RCC 7860 (cell line): ENCODE results near the gene VARS1.
A peak's percentile ranks its signal among the peaks of the same experiment; 100 is the strongest.
"Not testable (repeated sequence)": the region's sequence is repeated elsewhere in the genome, so short reads cannot be mapped to it uniquely, and the experiment has no call there.

Experiments
- DNase-seq: peaks from one replicate; pipeline ENCODE4 v3.0.0-alpha.2; 2015; ENCODE audit warnings: low spot score
- FAIRE-seq: peaks from 2 replicates; lab custom pipeline; 2012; peaks lifted over from hg19 to GRCh38; lab: Jason Lieb, UNC

The VARS1 gene

GRCh38 chr6:31822036-31822821 lies 26.7 kb upstream of the VARS1 start:
- no peak for FAIRE-seq
- DNase-seq: peak; percentile 79

GRCh38 chr6:31821301-31822035 lies 25.9 kb upstream of the VARS1 start:
- FAIRE-seq: no peak
- DNase-seq: no peak

DNA sequence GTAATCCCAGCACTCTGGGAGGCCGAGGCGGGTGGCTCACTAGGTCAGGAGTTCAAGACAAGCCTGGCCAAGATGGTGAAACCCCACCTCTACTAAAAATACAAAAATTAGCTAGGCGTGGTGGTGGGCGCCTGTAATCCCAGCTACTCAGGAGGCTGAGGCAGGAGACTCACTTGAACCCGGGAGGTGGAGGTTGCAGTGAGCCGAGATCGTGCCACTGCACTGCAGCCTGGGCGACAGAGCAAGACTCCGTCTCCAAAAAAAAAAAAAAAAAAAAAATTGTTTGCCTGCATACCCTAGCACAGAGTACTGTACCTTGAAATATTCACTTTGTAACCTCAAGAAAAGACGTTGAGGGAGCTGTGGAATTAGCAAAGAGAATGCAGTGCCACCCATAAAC lies 24.8 kb upstream of the VARS1 start:
- FAIRE-seq, DNase-seq: not testable (repeated sequence)

DNA sequence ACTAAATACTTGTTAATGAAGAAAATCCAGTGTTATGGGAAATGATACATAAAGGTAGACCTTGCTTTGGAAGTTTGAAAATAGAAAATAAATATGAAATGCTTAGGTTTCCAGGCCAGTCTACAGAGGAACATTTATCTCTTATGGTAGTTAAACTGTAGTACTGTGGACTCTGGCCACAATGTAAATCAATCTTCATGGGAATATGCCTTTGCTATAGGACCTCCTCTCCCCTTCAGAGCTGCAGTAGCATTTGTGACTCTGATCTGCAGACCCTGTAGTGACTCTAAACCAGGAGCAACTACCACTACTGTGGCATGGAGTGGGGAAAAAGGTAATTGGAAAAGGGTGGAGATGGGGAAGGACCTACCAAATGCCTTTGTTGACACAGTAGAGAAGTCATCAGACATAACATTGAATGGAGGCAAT lies 24.3 kb upstream of the VARS1 start:
- DNase-seq: no peak
- no peak for FAIRE-seq

GRCh38 chr6:31817929-31818511 lies 22.5 kb upstream of the VARS1 start:
- DNase-seq, FAIRE-seq: not testable (repeated sequence)

DNA sequence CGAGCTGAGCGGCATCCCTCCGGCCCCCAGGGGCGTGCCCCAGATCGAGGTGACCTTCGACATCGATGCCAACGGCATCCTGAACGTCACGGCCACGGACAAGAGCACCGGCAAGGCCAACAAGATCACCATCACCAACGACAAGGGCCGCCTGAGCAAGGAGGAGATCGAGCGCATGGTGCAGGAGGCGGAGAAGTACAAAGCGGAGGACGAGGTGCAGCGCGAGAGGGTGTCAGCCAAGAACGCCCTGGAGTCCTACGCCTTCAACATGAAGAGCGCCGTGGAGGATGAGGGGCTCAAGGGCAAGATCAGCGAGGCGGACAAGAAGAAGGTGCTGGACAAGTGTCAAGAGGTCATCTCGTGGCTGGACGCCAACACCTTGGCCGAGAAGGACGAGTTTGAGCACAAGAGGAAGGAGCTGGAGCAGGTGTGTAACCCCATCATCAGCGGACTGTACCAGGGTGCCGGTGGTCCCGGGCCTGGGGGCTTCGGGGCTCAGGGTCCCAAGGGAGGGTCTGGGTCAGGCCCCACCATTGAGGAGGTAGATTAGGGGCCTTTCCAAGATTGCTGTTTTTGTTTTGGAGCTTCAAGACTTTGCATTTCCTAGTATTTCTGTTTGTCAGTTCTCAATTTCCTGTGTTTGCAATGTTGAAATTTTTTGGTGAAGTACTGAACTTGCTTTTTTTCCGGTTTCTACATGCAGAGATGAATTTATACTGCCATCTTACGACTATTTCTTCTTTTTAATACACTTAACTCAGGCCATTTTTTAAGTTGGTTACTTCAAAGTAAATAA lies 21.8 kb upstream of the VARS1 start:
- not testable (repeated sequence) for FAIRE-seq

DNA sequence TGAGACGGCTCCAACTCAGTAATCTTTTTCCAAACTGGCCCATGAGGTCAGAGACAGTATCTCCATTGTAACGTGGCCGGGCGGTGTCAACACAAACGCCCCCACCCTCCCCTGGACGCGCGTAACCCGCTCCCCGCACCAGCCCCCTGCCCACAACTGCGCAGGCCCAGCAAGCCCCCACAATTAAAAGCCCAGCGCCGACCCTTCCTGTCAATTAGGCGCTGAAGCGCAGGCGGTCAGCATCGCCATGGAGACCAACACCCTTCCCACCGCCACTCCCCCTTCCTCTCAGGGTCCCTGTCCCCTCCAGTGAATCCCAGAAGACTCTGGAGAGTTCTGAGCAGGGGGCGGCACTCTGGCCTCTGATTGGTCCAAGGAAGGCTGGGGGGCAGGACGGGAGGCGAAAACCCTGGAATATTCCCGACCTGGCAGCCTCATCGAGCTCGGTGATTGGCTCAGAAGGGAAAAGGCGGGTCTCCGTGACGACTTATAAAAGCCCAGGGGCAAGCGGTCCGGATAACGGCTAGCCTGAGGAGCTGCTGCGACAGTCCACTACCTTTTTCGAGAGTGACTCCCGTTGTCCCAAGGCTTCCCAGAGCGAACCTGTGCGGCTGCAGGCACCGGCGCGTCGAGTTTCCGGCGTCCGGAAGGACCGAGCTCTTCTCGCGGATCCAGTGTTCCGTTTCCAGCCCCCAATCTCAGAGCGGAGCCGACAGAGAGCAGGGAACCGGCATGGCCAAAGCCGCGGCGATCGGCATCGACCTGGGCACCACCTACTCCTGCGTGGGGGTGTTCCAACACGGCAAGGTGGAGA lies 19.7 kb upstream of the VARS1 start, which contains the start of the genes HSPA1A and HSPA1L:
Gene HSPA1A, plus strand, starts transcription at position 519 of the 814 bp plus-strand sequence. Its CDS starts 214 bp downstream, at position 733.
Gene HSPA1L, minus strand, starts transcription at position 259 of the 814 bp plus-strand sequence. CDS start 3,311 bp downstream, outside the sequence.
- no peak for FAIRE-seq

More for the DNA sequence above, 21.8 kb upstream of the VARS1 start:
- DNase-seq: not testable (repeated sequence)

GRCh38 chr6:31814677-31815024 lies 19.1 kb upstream of the VARS1 start:
- no peak for FAIRE-seq

More for the DNA sequence above, 19.7 kb upstream of the VARS1 start, which contains the start of the genes HSPA1A and HSPA1L:
- peak; percentile 73 for DNase-seq

DNA sequence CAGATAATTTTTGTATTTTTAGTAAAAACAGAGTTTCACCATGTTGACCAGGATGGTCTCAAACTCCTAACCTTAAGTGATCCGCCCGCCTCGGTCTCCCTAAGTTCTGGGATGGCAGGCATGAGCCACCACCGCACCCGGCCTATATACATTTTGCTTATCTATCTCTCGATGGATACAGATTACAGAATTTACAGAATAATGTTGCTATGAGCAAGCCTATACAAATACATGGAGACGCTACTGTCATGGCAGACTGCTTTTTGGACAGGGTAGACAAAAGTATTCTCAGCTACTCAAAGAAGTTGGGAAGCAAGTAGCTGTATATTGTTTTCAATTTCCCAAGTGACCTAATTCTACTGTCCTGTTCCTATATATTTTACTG lies 17.9 kb upstream of the VARS1 start:
- FAIRE-seq: no peak
- no peak for DNase-seq

More at GRCh38 chr6:31814677-31815024, 19.1 kb upstream of the VARS1 start:
- DNase-seq: peak; percentile 72

DNA sequence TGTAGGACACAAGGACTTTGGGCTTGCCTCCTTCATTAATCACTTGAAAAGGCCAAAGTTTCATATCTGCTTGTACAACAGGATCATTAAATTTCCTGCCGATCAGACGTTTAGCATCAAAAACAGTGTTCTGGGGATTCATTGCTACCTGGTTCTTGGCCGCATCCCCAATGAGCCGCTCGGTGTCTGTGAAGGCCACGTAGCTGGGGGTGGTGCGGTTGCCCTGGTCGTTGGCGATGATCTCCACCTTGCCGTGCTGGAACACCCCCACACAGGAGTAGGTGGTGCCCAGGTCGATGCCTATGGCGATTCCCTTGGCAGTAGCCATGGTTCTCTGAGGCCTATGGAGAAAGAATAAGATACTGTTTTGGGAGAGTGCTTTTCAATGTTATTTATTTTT lies 16.1 kb upstream of the VARS1 start:
- FAIRE-seq: no peak
- no peak for DNase-seq

DNA sequence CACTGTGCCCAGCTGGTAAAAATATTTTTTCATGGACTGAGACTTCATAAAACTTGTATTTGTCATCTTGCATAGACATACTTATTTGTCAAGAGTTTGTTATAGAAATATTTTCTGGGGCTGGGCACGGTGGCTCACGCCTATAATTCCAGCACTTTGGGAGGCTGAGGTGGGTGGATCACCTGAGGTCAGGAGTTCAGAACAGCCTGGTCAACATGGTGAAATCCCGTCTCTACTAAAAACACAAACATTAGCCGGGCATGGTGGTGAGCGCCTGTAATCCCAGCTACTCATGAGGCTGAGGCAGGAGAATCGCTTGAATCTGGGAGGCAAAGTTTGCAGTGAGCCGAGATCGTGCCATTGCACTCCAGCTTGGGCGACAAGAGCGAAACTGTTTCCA lies 13.0 kb upstream of the VARS1 start:
- DNase-seq, FAIRE-seq: not testable (repeated sequence)

GRCh38 chr6:31806470-31807272 lies 11.1 kb upstream of the VARS1 start, which contains the start of gene LSM2:
LSM2 (minus strand) TSS chr6:31806966; CDS start chr6:31806757, 209 bp downstream.
- DNase-seq (peak; percentile 93), FAIRE-seq (peak; percentile 80)

DNA sequence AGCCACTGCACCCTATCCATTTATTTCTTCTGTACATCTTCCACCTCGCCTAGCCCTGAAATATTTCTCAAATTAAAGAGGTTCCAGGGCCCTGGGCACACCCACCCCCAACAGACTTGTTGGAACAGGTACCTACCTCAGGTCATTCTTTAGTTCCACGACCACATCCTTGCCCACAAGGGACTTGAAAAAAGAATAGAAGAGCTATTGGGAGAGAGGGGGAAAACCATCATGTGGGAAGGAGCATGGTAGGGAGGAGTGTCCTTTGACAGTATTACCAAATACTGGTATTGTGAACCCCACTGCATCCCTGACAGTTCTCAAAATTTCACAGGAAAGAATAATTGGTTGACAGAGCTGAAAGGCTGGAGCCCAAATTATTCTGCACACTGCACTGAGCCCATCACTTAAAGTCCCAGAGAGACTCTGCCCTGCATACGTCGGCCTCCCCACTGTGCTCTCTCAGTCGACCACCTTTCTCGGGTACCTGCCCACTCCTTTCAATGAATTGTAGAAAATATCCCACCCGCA lies 10.5 kb upstream of the VARS1 start:
- FAIRE-seq (no peak), DNase-seq (no peak)

GRCh38 chr6:31801031-31801927 lies 5.7 kb upstream of the VARS1 start:
- FAIRE-seq, DNase-seq: not testable (repeated sequence)

DNA sequence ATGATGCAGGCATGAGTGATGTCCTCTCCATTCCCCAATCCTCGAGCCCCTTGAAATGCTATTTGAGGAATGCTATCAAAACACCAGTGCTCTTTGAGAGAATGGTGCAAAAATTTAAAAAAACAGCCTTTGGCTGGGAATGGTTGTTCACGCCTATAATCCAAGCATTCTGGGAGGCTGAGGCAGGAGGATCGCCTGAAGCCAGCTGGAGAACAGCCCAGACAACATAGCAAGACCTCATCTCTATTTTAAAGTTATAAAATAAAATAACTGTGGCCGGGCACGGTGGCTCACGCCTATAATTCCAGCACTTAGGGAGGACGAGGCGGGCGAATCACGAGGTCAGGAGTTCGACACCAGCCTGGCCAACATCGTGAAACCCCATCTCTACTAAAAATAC lies 4.2 kb upstream of the VARS1 start:
- FAIRE-seq: no peak
- DNase-seq: no peak

DNA sequence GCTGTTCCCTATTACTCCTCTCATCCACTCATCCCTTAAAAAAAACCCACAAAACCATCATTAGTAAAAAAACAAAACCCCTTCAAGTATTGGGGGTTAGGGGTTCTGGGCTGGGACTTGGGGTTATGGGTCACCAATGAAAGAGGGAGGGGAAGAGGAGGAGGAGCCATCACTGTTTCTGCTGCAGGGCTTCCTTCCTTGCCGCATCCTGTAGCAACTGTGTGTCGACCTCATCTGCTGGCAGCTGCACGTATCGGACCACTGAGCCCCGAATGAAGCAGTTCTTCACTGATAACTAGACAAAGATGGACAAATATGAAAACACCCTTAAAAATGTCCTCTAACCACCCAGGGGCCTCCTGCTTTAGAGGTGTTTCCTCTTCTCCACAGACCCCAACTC lies 2.0 kb upstream of the VARS1 start:
- no peak for FAIRE-seq

DNA sequence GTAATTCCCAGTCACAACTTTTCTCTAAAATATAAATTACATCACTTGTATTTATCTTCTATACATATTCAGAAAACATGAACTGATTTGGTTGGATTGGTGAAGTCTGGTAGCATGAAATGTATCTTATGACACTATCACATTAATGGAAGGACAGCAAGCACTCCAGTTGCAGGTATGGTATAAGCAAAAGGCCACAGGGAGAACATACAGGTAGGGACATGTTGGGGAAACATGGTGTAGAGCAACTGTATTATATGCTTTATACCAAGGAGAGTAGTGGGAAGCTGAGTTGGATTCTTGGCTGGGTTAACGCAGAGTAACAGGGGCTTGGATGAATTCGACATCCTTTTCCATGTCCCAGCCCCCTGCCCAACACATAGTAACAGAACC lies 1.4 kb upstream of the VARS1 start:
- FAIRE-seq (no peak), DNase-seq (no peak)

More for the DNA sequence above, 2.0 kb upstream of the VARS1 start:
- no peak for DNase-seq
